Measurements from ENCODE around the gene WFDC5. TPM values are rescaled to one million over a fixed set of nuclear protein-coding genes. Genes with fewer than 3 reads are reported as not detected.

Gene WFDC5
- total RNA-seq, 1 experiment from 2014 or later = not detected

GRCh38 chr20:45112754-45113153 is 2.2 kb downstream of the WFDC5 start:
- Mint-ChIP-seq H3K27ac (no peak overlapping the region), H3K9me3 (no peaks in the 10 kb centered on the region), H3K4me1 (peaks cover 8% of the 10 kb centered on the region; the same call in 1 of the 2 replicates), H3K27me3 (ENCODE audit: low read depth) (peaks cover 4% of the 10 kb centered on the region; the same call in 1 of the 2 replicates), H3K36me3 (no peaks in the 10 kb centered on the region), H3K4me3 (no peak overlapping the region)
- DNase-seq (ENCODE audit: low spot score) (no peak), ATAC-seq (no peak)
- ChIA-PET CTCF (interaction anchor here (0.8 to 7.9 kb wide), 27 partner anchors 8 to 181 kb away, joined by 3 to 165 read pairs (median 8); partner anchors contain the start of gene KCNS1), POLR2A (no interaction called here)
- no peak for TF ChIP-seq CTCF (IDR thresholded peaks at IDR 0.05)
- no peak for TF ChIP-seq USF1 (CRISPR knock-in tag; IDR thresholded peaks at IDR 0.05)
- no peak for TF ChIP-seq SMAD4 (CRISPR knock-in tag; IDR thresholded peaks at IDR 0.05)
- TF ChIP-seq ATF2 (CRISPR knock-in tag; IDR thresholded peaks at IDR 0.05; ENCODE audit: borderline replicate concordance, low read depth) = no peak
- TF ChIP-seq ERG (CRISPR knock-in tag; IDR thresholded peaks at IDR 0.05) = no peak
- no peak for TF ChIP-seq ZNF232 (CRISPR knock-in tag; IDR thresholded peaks at IDR 0.05)
- no peak for TF ChIP-seq ZNF317 (CRISPR knock-in tag; IDR thresholded peaks at IDR 0.05; ENCODE audit: borderline replicate concordance, low read depth)
- no peak for TF ChIP-seq ZSCAN18 (CRISPR knock-in tag; IDR thresholded peaks at IDR 0.05)
- no peak for TF ChIP-seq PREB (CRISPR knock-in tag; IDR thresholded peaks at IDR 0.05; ENCODE audit: borderline replicate concordance)
- no peak for TF ChIP-seq E2F5 (CRISPR knock-in tag; IDR thresholded peaks at IDR 0.05)
- no peak for TF ChIP-seq ZNF425 (CRISPR knock-in tag; conservative IDR thresholded peaks at IDR 0.05)
- TF ChIP-seq MXD4 (CRISPR knock-in tag; IDR thresholded peaks at IDR 0.05; ENCODE audit: borderline replicate concordance) = no peak
